GM12872 (cell line): Measurements from ENCODE around the gene PRKAR1B.

Experiments used
- CTCF ChIP-seq: IDR thresholded peaks from 3 replicates; pipeline ENCODE4 v1.5.1; 2011; ENCODE audit warnings: low read depth, mild to moderate bottlenecking, low read length, moderate library complexity; ENCODE audit not compliant: insufficient read depth

PRKAR1B gene

GRCh38 chr7:543501-544337 lies 183.4 kb downstream of the PRKAR1B start:
- TF ChIP-seq CTCF, result no peak

GRCh38 chr7:542713-543500 lies 184.2 kb downstream of the PRKAR1B start:
- TF ChIP-seq CTCF, result no peak

GRCh38 chr7:542131-542712 lies 184.9 kb downstream of the PRKAR1B start:
- no peak for TF ChIP-seq CTCF

- no peak for TF ChIP-seq CTCF
Measured at GRCh38 chr7:541661-542060, 185.4 kb downstream of the PRKAR1B start.

- no peak for TF ChIP-seq CTCF
Measured at GRCh38 chr7:540997-541396, 186.1 kb downstream of the PRKAR1B start.

GRCh38 chr7:540579-540978 lies 186.5 kb downstream of the PRKAR1B start:
- TF ChIP-seq CTCF, result no peak

- TF ChIP-seq CTCF, result no peak
Measured at GRCh38 chr7:539731-540411, 187.2 kb downstream of the PRKAR1B start.
